Measurements from ENCODE around the gene DROSHA.

DROSHA gene

GRCh38 chr5:31469466-31469865, 62.4 kb downstream of the DROSHA start:
- no peak for DNase-seq
- no peak for ATAC-seq

- ATAC-seq (no peak), DNase-seq (no peak)
Observed at GRCh38 chr5:31465291-31465690, 66.6 kb downstream of the DROSHA start.

GRCh38 chr5:31464081-31464480, 67.8 kb downstream of the DROSHA start:
- no peak for ATAC-seq
- DNase-seq: no peak

- DNase-seq (no peak), ATAC-seq (no peak)
Observed at GRCh38 chr5:31463351-31463750, 68.5 kb downstream of the DROSHA start.

GRCh38 chr5:31459594-31459993, 72.3 kb downstream of the DROSHA start:
- ATAC-seq: no peak
- no peak for DNase-seq

- DNase-seq (no peak), ATAC-seq (no peak)
Observed at GRCh38 chr5:31455172-31455571, 76.7 kb downstream of the DROSHA start.

- no peak for ATAC-seq
- no peak for DNase-seq
Observed at GRCh38 chr5:31453522-31453921, 78.4 kb downstream of the DROSHA start.

- DNase-seq (no peak), ATAC-seq (no peak)
Observed at GRCh38 chr5:31452314-31452713, 79.6 kb downstream of the DROSHA start.

GRCh38 chr5:31449962-31450361, 81.9 kb downstream of the DROSHA start:
- DNase-seq (no peak), ATAC-seq (no peak)

- ATAC-seq (no peak), DNase-seq (no peak)
Observed at GRCh38 chr5:31449174-31449573, 82.7 kb downstream of the DROSHA start.

- DNase-seq (no peak), ATAC-seq (no peak)
Observed at GRCh38 chr5:31445041-31445600, 86.8 kb downstream of the DROSHA start.

- ATAC-seq (no peak), DNase-seq (no peak)
Observed at GRCh38 chr5:31443572-31443971, 88.3 kb downstream of the DROSHA start.

GRCh38 chr5:31442058-31442745, 89.7 kb downstream of the DROSHA start:
- DNase-seq: no peak
- no peak for ATAC-seq

GRCh38 chr5:31436851-31437250, 95.0 kb downstream of the DROSHA start:
- DNase-seq (no peak), ATAC-seq (no peak)

- ATAC-seq (no peak), DNase-seq (no peak)
Observed at GRCh38 chr5:31435730-31436129, 96.2 kb downstream of the DROSHA start.

- DNase-seq (no peak), ATAC-seq (no peak)
Observed at GRCh38 chr5:31434898-31435297, 97.0 kb downstream of the DROSHA start.

- no peak for ATAC-seq
- no peak for DNase-seq
Observed at GRCh38 chr5:31433229-31433628, 98.7 kb downstream of the DROSHA start.

GRCh38 chr5:31427724-31428309, 104.1 kb downstream of the DROSHA start:
- ATAC-seq: no peak

GRCh38 chr5:31427013-31427723, 104.7 kb downstream of the DROSHA start:
- ATAC-seq: no peak
- DNase-seq: no peak

More at GRCh38 chr5:31427724-31428309, 104.1 kb downstream of the DROSHA start:
- no peak for DNase-seq

- ATAC-seq: no peak
- DNase-seq: no peak
Observed at GRCh38 chr5:31421806-31422586, 109.9 kb downstream of the DROSHA start.

- ATAC-seq (no peak), DNase-seq (no peak)
Observed at GRCh38 chr5:31417512-31417911, 114.4 kb downstream of the DROSHA start.

- DNase-seq: no peak
- no peak for ATAC-seq
Observed at GRCh38 chr5:31416547-31416946, 115.3 kb downstream of the DROSHA start.

All from stimulated activated naive CD8-positive, alpha-beta T cell treated with anti-CD3 and anti-CD28 coated beads, Interleukin-15, Interleukin-2, amounts not matched to agents 100 U/mL and 50 U/mL, for 24 hours (primary cell).